ENCODE measurements around the gene STAG2.
"Not testable (repeated sequence)": the region's sequence is repeated elsewhere in the genome, so short reads cannot be mapped to it uniquely, and the experiment has no call there.

Gene STAG2

DNA sequence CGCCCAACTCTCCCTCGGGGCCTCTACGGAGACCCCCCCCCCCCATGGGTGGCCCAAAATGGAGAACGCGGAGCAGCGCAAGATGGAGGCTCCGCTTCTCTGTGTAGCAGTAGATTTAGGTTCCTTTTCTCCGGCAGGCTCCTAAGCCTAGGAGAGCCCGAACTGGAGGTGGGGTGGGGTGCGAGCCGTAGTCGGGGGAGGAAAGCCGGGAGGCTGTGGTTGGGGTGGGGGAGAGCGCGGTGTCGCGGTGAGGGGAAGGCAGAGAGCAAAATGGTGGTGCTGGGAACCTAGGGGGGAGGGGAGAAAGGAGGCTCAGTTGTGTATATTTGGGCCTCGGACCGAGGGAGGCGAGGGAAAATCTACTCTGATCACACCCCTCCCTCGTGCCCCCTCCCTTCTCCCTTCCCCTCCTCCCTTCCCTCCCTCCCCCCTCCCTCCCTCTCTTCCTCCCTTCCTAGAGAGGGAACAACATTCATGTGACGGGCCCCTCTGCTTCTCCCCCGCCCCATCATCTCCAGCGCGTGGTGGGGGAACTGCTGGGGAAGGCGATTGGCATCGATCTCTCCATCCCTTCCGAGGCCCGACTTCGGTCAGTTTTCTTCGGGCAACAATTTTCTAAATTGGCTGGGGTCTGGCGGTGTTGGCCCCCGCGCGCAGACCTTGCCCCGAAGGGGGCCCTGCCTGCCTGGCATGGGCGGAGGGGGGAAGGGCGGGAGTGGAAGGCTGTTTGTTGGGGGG lies at the start of gene STAG2:
Gene STAG2 (plus strand): TSS at position 439 of the 738 bp plus-strand sequence. CDS start 60,922 bp downstream, outside the sequence.
- peak; percentile 39 to 45 for DNase-seq

DNA sequence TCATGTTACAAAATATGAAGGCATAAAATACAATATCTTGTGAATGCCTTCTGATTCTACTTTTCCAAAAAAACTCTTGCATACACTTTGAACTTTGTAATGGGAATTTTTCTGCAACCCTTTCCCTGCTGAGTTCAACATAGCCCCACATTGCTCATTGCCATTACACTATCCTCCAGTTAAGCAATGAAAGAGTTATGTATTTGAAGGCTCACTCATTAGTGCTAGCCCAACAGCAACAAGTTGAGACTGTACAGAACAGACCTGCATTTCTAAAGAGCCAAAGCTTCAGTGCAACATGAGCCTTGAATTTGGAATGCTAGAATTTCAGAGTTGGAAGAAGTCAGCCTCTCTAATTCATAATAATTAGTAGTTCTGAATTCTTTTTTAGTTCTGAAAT lies 44.4 kb upstream of the STAG2 start:
- no peak for DNase-seq

DNA sequence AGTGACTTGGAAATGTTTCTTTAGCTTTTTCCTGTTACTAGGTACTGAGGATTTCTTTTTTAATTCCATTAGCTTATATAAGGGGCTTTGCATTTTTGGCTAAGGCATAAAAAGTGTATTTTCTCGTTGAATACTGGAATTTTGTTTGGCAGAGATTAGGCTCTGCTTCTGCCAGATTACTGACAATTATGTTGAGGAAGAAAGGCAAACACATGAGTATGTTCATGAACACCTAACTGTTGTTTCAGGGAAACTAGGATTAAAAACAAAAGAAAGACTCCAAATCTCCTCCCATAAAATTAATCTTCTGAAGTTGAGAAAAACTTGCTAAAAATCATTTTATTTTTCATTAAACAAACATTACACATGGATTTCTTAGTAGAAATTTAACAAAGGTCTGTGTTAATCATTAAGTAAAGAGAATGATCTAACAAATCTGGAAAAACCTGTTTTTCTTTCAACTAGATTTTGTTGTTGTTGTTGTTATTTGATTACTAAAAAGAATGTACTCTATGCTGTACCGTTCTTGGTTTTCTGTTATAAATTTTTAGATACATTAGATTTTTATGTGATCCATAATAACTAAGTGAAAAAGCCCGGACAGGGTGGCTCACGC lies 43.3 kb upstream of the STAG2 start:
- DNase-seq, result no peak

DNA sequence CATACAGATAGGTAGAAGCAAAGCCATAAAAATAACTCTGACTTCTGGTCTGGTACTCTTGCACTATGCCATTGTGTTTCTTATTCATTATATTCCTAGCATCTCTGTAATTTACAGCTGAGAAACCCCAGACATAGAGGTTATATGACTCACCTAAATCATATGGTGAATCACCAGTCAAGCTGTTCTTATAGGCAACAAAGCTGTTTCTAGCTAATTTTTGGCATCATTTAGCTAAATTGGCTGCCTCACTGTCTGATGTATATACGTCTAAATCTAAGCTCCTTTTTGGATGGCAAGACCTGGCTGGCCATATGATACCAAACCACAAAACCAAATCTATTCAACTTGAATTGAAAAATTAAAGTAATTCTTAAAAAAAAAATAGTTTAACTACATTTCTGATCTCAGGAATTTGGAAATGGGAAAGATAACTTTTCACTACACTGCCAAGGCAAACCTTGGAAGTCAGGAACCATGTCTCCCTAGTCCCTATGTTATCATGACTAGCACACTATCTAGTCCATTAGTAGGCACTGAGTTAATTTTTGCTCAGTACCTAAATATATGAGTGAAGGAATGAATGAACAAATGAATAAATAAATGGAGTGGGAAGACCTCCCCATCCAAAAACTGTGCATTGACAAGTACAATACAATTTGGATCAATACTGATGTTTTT lies 41.3 kb upstream of the STAG2 start:
- DNase-seq, result no peak

DNA sequence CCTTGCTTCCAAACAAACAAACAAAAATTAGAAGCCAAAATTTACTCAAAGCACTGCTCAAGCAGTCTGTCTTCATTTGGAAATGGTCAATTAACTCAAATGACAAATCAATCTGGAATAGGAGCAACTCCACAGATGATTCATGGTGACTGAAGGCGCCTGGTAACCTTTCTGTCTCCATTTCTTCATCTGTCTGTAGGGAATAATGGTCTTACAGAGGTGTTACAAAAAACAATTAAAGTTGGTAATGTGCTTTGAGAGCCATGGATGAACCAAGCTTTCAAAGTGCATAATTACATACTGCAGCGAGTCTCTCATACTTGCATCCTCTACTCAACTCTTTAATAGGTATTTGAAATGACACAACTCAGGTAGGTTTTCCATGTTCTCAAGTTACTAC lies 38.3 kb upstream of the STAG2 start:
- no peak for DNase-seq

DNA sequence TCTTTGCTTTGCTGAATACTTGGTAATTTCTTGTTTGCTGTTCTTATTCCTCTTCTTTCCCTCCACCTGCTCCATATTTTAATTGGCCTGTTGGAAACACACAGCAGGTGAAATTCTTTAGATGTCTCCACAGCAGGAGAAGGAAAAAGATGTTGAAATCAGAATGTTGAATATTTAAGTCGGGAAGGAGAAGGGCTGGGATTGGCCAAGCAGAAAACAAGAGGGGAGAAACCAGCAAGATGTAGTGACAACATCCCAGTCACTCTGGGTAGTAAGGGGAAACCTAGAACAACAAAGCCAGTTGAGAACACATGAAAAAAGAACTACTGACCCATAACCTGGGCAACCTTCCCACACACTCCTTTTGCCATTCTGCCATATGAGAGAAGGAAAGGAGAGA lies 37.3 kb upstream of the STAG2 start:
- DNase-seq, result no peak

DNA sequence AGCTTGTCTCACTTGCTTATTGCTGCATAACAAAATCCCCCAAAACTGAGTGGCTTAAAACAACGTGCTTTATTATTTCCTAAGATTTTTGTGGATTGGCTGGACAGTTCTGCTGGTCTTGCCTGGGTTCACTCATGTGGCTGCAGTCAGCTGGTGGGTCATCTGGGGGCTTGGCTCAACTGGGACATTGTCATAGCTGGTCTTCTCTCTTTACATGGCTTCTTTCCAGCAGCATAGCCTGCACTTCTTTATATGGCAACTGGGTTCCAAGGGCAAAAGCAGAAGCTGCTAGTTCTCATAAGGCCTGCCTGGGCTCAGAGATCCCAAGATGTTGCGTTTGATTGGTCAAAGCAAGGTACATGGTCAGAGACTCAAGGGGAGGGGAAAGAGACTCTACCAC lies 33.7 kb upstream of the STAG2 start:
- no peak for DNase-seq

DNA sequence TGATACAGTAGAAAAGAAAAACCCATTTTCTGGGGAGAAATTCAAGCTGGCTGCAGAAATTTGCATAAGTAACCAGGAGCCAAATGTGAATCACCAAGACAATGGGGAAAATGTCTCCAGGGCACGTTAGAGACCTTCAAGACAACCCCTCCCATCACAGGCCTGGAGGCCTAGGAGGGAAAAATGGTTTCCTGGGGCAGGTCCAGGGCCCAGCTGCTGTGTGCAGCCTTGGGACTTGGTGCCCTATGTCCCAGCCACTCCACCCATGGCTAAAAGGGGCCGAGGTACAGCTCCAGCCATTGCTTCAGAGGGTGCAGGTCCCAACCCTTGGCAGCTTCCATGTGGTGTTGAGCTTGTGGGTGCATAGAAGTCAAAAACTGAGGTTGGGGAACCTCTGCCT lies 29.5 kb upstream of the STAG2 start:
- not testable (repeated sequence) for DNase-seq

DNA sequence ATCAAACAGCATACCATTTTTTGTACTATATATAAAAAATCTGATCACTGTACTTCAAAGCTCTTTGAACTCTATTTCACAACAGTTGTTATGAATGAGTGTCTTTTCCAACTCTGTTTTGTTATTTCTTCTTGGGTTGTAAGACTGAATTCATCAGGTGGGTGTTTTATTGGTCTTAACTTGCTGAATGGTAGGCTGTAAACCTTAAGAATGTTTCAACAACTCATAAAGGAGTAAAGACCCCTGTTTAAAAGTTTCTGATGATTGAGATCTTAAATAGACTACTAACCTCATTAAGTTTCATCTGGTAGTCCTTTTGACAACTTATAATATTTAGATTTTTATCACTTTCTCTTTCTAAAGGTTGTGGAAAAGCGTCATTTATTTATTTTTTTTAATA lies 18.4 kb upstream of the STAG2 start:
- DNase-seq, result no peak

DNA sequence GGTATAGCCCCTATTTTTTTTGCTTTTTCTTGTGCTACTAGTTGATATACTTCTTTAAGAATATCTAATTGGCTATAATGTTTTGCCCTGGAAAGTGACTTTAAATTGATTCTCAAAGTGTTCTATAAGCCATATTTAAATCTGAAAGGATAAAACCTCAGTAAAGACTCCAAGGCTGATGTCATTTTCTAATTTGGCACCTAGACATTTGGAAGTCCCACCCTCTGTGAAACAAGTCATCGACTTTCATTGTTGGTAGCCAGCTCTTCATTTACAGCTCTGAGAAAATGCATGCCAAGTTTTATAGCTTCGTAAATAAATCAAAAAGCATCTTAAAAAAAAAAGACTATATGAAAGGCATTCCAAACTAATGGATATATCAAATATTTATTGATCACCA lies 18.0 kb upstream of the STAG2 start:
- DNase-seq, result no peak

DNA sequence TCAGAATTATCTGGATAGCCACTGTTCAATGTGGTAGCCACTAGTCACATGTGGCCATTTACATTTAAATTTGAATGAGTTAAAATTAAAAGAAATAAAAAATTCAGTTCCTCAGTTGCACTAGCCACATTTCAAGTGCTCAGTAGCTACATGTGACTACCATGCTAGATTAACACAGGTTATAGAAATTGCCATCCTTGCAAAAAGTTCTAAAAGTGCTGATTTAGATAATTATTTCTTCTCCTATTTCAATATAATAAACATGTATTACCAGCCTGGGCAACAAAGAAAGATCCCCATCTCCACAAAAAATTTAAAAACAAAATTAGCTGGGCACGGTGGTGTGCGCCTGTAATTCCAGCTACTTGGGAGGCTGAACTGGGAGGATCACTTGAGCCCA lies 11.7 kb upstream of the STAG2 start:
- no peak for DNase-seq

DNA sequence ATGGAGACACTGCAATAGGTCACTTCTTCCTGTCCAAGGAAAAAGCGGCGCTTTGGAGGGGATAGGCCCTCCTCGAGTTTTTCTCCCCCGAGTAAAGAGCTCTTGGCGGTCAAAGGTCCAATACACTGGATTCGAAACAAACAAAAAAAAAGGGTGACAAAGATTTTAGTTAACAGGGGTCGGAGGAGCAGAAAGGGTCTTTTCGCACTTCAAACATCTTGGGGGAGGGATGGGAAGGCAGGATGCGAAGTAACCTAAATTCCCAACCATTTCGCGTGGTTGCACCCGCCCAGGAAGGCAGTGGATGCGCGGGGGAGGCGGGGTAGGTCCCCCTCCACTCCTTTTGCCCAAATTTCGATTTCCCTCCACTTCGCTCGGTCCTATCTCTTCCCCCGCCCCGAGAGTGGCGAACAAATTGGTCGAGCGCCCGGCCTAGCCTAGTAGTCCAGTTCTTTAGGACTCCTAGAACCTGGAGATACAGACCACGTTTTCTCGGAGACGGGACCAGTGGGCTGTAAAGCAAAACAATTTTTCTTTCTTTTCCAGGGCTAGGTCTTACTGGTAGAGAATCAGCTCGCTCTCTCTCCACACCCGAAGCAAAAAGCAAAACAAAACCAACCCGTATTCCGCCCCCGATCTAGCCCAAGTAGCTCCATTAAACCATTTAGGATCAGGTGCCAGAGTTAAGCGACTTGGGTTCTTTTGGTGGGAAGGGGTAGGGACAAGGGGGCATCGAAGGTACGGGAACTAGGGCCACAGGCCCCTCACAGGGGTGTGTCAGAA lies 2.0 kb upstream of the STAG2 start:
- DNase-seq, result peak in 1 of 2 donors; percentile 5

DNA sequence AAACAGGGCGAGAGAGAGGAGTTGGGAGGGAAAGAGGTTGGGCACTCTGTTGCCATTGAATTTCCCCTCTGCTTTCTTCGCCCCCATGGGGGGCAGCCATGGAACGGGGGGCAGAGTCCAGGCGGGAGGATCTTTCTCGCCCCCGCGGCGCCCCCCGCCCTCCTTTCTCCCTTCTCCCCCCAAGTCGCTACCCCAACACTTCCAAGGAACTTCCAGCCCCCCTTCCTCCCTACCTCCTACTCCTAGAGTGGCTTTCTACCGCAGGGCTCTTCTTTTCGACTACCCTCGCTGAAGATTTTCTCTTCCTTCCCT lies 594 bp upstream of the STAG2 start:
- no peak for DNase-seq

DNA sequence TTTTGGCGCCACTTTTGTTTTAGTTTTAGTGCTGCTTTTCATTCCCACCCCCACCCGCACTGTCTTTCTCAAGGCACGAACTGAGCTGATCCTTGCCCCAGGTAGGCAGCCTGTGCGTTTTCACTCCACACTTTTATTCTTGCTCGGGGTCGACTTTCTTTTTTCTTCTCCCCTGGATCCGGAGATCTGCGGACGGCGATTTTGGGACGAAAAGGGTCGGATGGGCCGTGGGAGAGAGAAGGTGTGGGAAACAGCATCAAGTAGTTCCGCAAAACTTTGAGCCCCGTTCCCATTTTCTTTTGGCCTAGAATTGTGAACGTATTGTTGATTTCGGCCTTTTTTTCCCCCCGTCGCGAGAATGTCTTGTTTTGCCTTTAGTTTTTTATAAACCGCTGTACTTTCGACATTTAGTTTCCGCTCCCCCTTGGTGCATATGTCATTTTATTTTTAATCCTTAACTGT lies 531 bp downstream of the STAG2 start:
- no peak for DNase-seq

DNA sequence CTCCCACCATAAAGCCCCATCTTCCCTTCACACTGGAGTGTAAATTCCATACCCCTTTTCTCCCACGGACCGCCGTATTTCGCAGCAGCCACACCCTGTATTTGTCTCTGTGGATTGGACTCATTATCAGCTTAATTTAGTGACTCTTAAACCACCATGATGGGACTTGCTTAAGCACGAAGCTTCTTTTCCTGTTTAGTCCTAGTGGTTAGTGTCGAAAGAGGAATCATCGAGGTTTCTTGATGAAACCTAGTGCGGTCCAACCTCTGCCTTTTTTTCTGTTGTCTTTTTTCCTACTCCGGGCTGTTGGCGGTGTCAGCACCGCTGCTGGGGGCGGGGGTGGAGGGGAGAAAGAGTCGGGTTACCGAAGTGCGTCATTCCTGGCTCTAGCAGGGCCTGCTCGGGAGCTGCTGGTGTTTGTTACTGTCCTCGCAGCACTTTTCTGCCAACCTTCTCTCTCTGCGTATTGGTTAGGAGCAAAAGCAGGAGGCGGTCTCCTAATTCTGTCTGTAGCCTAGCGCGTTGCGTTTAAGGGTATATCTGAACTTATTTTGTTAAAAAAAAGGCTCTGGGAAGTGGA lies 1.4 kb downstream of the STAG2 start:
- DNase-seq, result peak; percentile 78 to 83

DNA sequence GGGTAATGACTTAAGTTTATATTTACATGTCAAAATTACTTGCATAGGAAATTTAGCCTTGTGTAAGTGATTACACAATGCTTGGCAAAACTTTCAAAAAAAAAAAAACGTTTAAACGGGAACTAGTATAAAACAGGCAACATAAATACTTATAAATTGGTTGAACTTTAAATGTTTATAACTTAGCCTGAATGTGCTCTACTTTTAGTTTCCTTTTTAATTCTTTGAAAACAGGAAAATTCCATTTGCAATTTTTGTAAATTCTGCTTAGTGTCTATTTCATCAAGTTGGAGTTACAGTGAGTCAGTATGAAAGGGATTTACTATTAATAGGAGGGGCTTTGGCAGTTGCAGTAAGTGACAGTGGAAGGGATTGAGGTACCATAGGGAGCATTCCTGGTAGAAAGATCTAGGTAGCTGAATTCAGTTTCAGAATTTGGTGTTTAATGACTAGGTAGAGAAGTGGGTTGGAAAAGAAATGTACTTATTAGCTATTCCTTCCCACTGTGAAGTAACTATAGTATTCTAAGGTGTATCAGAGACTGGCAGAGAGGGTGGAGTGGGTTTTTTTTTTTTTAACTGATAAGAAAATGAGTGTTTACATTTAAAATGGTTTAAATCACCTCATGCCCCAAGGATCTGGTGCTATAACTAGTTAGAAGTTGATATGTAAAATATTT lies 2.8 kb downstream of the STAG2 start:
- no peak for DNase-seq

DNA sequence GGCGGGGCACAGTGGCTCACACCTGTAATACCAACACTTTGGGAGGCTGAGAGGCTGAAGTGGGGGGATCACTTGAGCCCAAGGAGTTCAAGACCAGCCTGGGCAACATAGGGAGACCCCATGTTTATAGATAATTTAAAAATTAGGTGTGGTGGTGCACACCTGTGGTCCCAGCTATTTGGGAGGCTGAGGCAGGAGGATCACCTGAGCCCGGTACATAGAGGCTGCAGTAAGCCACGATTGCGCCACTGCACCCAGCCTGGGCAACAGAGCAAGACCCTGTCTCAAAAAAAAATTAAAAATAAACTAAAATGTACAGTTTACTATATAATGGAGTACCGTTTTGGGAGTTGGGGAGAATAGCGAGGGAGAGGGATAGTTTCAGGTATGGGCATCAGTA lies 4.2 kb downstream of the STAG2 start:
- no peak for DNase-seq

DNA sequence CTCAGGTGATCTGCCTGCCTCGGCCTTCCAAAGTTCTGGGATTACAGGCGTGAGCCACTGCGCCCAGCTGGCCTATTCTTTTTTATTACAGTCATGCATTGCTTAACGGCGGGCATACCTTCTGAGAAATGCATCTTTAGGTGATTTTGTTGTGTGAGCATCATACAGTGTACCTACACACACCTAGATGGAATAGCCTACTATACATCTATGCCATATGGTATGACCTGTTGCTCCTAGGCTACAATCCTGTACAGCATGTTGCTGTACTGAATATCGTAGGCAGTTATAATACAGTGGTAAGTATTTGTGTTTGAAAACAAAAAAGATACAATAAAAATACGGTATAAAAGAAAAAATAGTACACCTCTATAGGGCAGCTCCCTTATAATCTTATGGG lies 6.0 kb downstream of the STAG2 start:
- no peak for DNase-seq

DNA sequence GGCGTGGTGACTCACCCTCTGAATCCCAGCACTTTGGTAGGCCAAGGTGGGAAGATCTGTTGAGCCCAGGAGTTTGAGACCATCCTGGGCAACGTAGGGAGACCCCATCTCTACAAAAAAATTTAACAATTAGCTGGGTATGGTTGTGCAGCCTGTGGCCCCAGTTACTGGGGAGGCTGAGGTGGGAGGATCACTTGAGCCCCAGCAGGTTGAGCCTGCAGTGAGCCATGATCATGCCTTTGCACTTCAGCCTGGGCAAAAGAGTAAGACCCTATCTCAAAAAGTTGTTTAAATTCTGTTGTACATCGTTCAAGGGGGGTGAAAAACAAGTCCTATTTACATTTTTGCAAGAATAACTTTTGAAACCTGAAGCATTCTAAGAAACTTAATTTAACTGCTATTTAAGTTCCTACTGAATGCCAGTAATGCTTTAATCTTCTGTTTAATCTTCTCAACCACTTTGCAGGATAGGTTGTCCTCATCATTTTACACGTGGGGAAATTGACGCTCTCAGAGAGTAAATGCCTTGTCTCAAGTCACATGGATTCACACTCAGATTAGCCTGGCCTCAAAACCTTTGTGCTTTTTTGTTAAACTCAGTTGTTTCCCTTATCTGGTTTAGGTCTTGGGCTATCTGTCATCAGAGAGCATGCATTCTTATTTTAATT lies 7.0 kb downstream of the STAG2 start:
- DNase-seq, result no peak

DNA sequence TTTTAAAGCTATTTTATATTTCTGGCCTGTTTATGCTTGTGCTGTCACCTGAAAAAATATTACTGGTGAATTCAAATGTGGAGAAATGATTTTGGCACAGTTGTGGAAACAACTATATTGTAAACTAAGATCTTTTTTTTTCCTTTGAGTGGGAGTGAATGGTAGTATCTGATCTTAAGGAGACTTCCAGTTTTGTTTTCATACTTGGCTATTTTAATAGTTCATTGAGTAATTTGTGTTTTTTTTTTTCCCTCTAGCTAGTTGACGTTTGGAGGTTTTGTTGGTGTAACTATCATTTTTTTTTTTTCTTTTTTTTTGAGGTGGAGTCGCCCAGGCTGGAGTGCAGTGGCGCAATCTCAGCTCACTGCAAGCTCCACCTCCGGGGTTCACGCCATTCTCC lies 10.5 kb downstream of the STAG2 start:
- no peak for DNase-seq

DNA sequence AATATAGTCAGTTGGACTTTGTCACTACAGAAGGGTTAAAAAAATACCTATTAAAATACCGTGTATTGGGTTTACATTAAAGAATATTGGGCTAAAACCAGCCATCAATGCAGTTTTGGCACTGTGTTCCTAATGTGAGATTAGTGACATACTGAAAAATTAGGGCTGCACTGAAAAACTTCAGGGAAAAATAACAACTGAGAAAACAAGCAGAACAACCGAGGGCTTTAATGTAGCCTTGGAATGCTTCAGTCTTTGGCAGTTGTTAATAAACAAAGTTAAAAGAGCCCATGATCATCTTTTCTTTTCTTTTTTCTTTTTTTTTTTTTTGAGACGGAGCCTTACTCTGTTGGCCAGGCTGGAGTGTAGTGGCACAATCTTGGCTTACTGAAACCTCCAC lies 12.4 kb downstream of the STAG2 start:
- DNase-seq, result no peak

DNA sequence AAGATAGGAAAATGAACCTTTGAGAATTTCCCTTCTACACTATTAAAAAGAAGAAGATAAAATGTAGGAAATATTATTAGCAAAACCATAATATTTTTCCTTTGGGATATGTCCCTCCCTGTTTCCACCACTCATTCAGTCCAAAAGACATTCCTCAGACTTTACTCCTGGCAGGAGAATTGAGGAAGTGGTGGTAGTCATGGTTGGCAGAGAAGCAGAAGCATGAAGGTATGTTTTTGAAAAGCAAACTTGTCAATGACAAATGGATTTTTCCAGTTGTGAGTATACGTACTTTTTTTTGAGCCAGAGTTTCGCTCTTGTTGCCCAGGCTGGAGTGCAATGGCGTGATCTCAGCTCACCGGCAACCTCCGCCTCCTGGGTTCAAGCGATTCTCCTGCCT lies 13.7 kb downstream of the STAG2 start:
- no peak for DNase-seq
